Testis (tissue), 2 donors: Measurements from ENCODE around the gene FAM210A.

Experiments
- POLR2A ChIP-seq: fragments of 450-650 bp; IDR thresholded peaks from one replicate; pipeline ENCODE4 v1.6.1; 2017; ENCODE audit warnings: antibody characterized with exemption, mild to moderate bottlenecking, moderate library complexity
- TF ChIP-seq, protein P1 (sequence below), 3 experiments: fragments of 450-650 bp in 2 of 3; fragments of 200-600 bp in 1 of 3; sonication (generic) in 1 of 3; IDR thresholded peaks; one replicate each; pipeline ENCODE4 v1.5.1; 2016 to 2019; ENCODE audit warnings: antibody characterized with exemption in 3 of 3, mild to moderate bottlenecking in 2 of 3, moderate library complexity in 1 of 3

- TF ChIP-seq, protein P1, sequence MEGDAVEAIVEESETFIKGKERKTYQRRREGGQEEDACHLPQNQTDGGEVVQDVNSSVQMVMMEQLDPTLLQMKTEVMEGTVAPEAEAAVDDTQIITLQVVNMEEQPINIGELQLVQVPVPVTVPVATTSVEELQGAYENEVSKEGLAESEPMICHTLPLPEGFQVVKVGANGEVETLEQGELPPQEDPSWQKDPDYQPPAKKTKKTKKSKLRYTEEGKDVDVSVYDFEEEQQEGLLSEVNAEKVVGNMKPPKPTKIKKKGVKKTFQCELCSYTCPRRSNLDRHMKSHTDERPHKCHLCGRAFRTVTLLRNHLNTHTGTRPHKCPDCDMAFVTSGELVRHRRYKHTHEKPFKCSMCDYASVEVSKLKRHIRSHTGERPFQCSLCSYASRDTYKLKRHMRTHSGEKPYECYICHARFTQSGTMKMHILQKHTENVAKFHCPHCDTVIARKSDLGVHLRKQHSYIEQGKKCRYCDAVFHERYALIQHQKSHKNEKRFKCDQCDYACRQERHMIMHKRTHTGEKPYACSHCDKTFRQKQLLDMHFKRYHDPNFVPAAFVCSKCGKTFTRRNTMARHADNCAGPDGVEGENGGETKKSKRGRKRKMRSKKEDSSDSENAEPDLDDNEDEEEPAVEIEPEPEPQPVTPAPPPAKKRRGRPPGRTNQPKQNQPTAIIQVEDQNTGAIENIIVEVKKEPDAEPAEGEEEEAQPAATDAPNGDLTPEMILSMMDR (IDR thresholded peaks at IDR 0.05), result no peak
- no peak for TF ChIP-seq POLR2A
Observed at GRCh38 chr18:13619505-13620205, 106.7 kb downstream of the FAM210A start.
